ENCODE measurements around the gene MT1HL1.

MT1HL1 gene

DNA sequence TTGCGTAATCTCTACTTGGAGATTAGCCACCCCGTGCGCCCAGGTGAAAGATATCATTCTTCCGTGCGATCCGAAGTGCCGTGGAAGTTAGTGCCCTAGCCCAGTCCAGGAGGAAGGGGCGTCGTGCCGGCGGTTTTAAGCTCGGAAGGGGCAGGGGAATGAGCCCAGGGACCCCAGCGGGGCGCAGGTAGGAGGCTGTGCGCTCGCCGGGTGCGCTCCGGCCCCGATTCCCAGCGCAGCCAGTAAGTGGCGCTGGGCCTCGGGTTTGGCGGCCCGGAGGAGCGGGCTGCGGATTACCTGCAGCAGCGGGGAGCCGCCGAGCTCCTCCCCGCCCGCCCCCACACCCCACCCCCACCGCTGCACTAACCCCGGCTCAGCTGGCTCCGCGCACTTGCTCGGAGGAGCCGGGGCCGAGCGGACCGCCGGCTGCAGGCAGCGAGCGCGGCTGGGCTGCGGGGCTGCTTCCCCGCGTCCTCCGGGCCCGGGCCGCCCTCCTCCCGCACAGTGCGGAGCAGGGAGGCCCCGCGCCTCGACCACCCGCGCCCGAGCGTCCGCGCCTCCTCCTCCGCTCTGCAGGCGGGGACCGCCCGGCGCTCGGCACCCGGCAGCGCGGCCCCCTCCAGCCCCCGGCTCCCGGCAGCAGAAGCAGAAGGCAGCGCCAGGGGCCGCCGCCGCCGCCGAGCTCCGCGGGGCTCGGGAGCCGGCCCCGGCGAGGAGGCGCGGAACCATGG is 37.7 kb upstream of the MT1HL1 start, which contains the start of gene RYR2:
Gene RYR2 (plus strand): TSS at position 390 of the 731 bp plus-strand sequence. CDS start 338 bp downstream, at position 728.
- H3K4ac ChIP-seq (ENCODE audit: low read depth in 1 of 2, low read length in 2 of 2): no peak within 1 kb of the TSS
- no peak within 1 kb of the TSS for H3K18ac ChIP-seq (ENCODE audit: low read depth in 1 of 2, low read length in 2 of 2)
- H3K9me3 ChIP-seq (ENCODE audit: control insufficient read depth, low read length): no peaks in the 10 kb centered on the region
- no peak for DNase-seq
- H2BK15ac ChIP-seq (ENCODE audit: low read depth, poor library complexity, severe bottlenecking): no peak within 1 kb of the TSS
- peak within 1 kb of the TSS in 1 of 2 experiments; percentile 4 for H3K4me3 ChIP-seq (ENCODE audit: insufficient read depth in 1 of 2, low read depth in 1 of 2, low read length in 2 of 2)
- H2BK12ac ChIP-seq (ENCODE audit: low read length in 2 of 2): no peak within 1 kb of the TSS
- H2BK5ac ChIP-seq (ENCODE audit: low read depth, low read length, poor library complexity, severe bottlenecking): no peak within 1 kb of the TSS
- H2BK120ac ChIP-seq (ENCODE audit: low read depth, low read length): no peak within 1 kb of the TSS
- H2AK5ac ChIP-seq (ENCODE audit: low read length, severe bottlenecking): no peak within 1 kb of the TSS
- no peak within 1 kb of the TSS for H3K27ac ChIP-seq (ENCODE audit: low read length, poor library complexity, severe bottlenecking)
- peaks cover 45 to 49% of the 10 kb centered on the region in 2 experiments for H3K27me3 ChIP-seq (ENCODE audit: control insufficient read depth in 1 of 2, insufficient read depth in 1 of 2, low read length in 2 of 2)
- H4K8ac ChIP-seq (ENCODE audit: low read length): no peak within 1 kb of the TSS
- no peak within 1 kb of the TSS for H4K91ac ChIP-seq (ENCODE audit: low read length)
- H2AFZ ChIP-seq (ENCODE audit: low read depth, low read length): no peak within 1 kb of the TSS
- H3K9ac ChIP-seq (ENCODE audit: low read length): no peak within 1 kb of the TSS
- no peaks in the 10 kb centered on the region for H3K36me3 ChIP-seq (ENCODE audit: control insufficient read depth in 1 of 2, insufficient read depth in 2 of 2, low read depth in 1 of 2, low read length in 2 of 2)
- peak within 1 kb of the TSS; percentile 83 for H3K4me2 ChIP-seq (ENCODE audit: low read length, poor library complexity, severe bottlenecking)
- peaks cover 16% of the 10 kb centered on the region for H3K4me1 ChIP-seq (ENCODE audit: control insufficient read depth, insufficient read depth, low read depth, low read length)
- H3K79me1 ChIP-seq (replicated peaks; ENCODE audit: low read length, poor library complexity, severe bottlenecking): no peaks in the 10 kb centered on the region
- no peak within 1 kb of the TSS for H3K14ac ChIP-seq (ENCODE audit: low read length in 2 of 2)
- H3K23ac ChIP-seq (ENCODE audit: low read length in 2 of 2): no peak within 1 kb of the TSS
- WGBS: 3% methylated on average over 47 of the region's 87 CpGs

- no peaks in the 10 kb centered on the region for H3K36me3 ChIP-seq (ENCODE audit: control insufficient read depth in 1 of 2, insufficient read depth in 2 of 2, low read depth in 1 of 2, low read length in 2 of 2)
- H2AK5ac ChIP-seq (ENCODE audit: low read length, severe bottlenecking): no peak overlapping the region
- H2BK15ac ChIP-seq (ENCODE audit: low read depth, poor library complexity, severe bottlenecking): no peak overlapping the region
- H3K9ac ChIP-seq (ENCODE audit: low read length): no peak overlapping the region
- no peak overlapping the region for H3K27ac ChIP-seq (ENCODE audit: low read length, poor library complexity, severe bottlenecking)
- no peak overlapping the region for H3K4me3 ChIP-seq (ENCODE audit: insufficient read depth in 1 of 2, low read depth in 1 of 2, low read length in 2 of 2)
- no peaks in the 10 kb centered on the region for H3K79me1 ChIP-seq (replicated peaks; ENCODE audit: low read length, poor library complexity, severe bottlenecking)
- no peak overlapping the region for H3K23ac ChIP-seq (ENCODE audit: low read length in 2 of 2)
- no peak for DNase-seq
- peaks cover 40 to 49% of the 10 kb centered on the region in 2 experiments for H3K27me3 ChIP-seq (ENCODE audit: control insufficient read depth in 1 of 2, insufficient read depth in 1 of 2, low read length in 2 of 2)
- H3K18ac ChIP-seq (ENCODE audit: low read depth in 1 of 2, low read length in 2 of 2): no peak overlapping the region
- no peaks in the 10 kb centered on the region for H3K9me3 ChIP-seq (ENCODE audit: control insufficient read depth, low read length)
- H4K91ac ChIP-seq (ENCODE audit: low read length): no peak overlapping the region
- H2AFZ ChIP-seq (ENCODE audit: low read depth, low read length): no peak overlapping the region
- no peak overlapping the region for H3K4ac ChIP-seq (ENCODE audit: low read depth in 1 of 2, low read length in 2 of 2)
- WGBS: 41% methylated on average over 7 of the region's 7 CpGs
- no peak overlapping the region for H2BK5ac ChIP-seq (ENCODE audit: low read depth, low read length, poor library complexity, severe bottlenecking)
- no peak overlapping the region for H2BK12ac ChIP-seq (ENCODE audit: low read length in 2 of 2)
- H3K4me1 ChIP-seq (ENCODE audit: control insufficient read depth, insufficient read depth, low read depth, low read length): peaks cover 16% of the 10 kb centered on the region
- no peak overlapping the region for H4K8ac ChIP-seq (ENCODE audit: low read length)
- H3K14ac ChIP-seq (ENCODE audit: low read length in 2 of 2): no peak overlapping the region
- H2BK120ac ChIP-seq (ENCODE audit: low read depth, low read length): no peak overlapping the region
- H3K4me2 ChIP-seq (ENCODE audit: low read length, poor library complexity, severe bottlenecking): no peak overlapping the region
Measured at GRCh38 chr1:237041461-237041794, 37.2 kb upstream of the MT1HL1 start.

GRCh38 chr1:237040823-237041222 is 36.6 kb upstream of the MT1HL1 start:
- H3K4me1 ChIP-seq (ENCODE audit: control insufficient read depth, insufficient read depth, low read depth, low read length): peaks cover 16% of the 10 kb centered on the region
- H3K9ac ChIP-seq (ENCODE audit: low read length): no peak overlapping the region
- H3K4me3 ChIP-seq (ENCODE audit: insufficient read depth in 1 of 2, low read depth in 1 of 2, low read length in 2 of 2): no peak overlapping the region
- no peak overlapping the region for H3K14ac ChIP-seq (ENCODE audit: low read length in 2 of 2)
- DNase-seq: no peak
- H3K36me3 ChIP-seq (ENCODE audit: control insufficient read depth in 1 of 2, insufficient read depth in 2 of 2, low read depth in 1 of 2, low read length in 2 of 2): no peaks in the 10 kb centered on the region
- no peaks in the 10 kb centered on the region for H3K79me1 ChIP-seq (replicated peaks; ENCODE audit: low read length, poor library complexity, severe bottlenecking)
- no peak overlapping the region for H2BK120ac ChIP-seq (ENCODE audit: low read depth, low read length)
- no peak overlapping the region for H3K18ac ChIP-seq (ENCODE audit: low read depth in 1 of 2, low read length in 2 of 2)
- H2BK5ac ChIP-seq (ENCODE audit: low read depth, low read length, poor library complexity, severe bottlenecking): no peak overlapping the region
- H3K23ac ChIP-seq (ENCODE audit: low read length in 2 of 2): no peak overlapping the region
- no peak overlapping the region for H2BK15ac ChIP-seq (ENCODE audit: low read depth, poor library complexity, severe bottlenecking)
- no peak overlapping the region for H3K27ac ChIP-seq (ENCODE audit: low read length, poor library complexity, severe bottlenecking)
- H3K27me3 ChIP-seq (ENCODE audit: control insufficient read depth in 1 of 2, insufficient read depth in 1 of 2, low read length in 2 of 2): peaks cover 34 to 49% of the 10 kb centered on the region in 2 experiments
- WGBS: 80% methylated on average over 8 of the region's 10 CpGs
- H3K4ac ChIP-seq (ENCODE audit: low read depth in 1 of 2, low read length in 2 of 2): no peak overlapping the region
- H2AFZ ChIP-seq (ENCODE audit: low read depth, low read length): no peak overlapping the region
- no peak overlapping the region for H4K8ac ChIP-seq (ENCODE audit: low read length)
- no peak overlapping the region for H2BK12ac ChIP-seq (ENCODE audit: low read length in 2 of 2)
- no peak overlapping the region for H2AK5ac ChIP-seq (ENCODE audit: low read length, severe bottlenecking)
- no peak overlapping the region for H3K4me2 ChIP-seq (ENCODE audit: low read length, poor library complexity, severe bottlenecking)
- H4K91ac ChIP-seq (ENCODE audit: low read length): no peak overlapping the region
- no peaks in the 10 kb centered on the region for H3K9me3 ChIP-seq (ENCODE audit: control insufficient read depth, low read length)

DNA sequence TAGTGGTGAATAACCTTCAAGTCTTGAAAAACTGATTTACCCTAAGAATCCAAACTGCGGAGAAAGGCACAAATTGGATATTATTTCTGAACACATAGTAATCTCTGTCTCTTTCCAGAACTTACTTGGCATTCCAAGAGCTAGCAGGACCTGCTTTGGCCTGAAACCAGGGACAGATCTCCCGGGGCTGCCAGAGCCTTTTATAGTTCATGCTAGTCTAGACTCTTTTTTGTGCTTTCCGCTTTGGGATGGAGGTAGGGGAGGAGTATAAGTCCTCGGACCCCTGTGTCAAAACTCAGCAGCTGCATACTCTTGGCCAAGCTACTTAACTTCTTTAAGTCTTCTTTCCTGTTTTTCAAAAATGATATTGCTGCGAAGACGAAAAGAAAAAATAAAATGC is 34.0 kb upstream of the MT1HL1 start:
- peaks cover 16% of the 10 kb centered on the region for H3K4me1 ChIP-seq (ENCODE audit: control insufficient read depth, insufficient read depth, low read depth, low read length)

More for the DNA sequence above, 34.0 kb upstream of the MT1HL1 start:
- Histone ChIP-seq H3K36me3 (ENCODE audit: control insufficient read depth in 1 of 2, insufficient read depth in 2 of 2, low read depth in 1 of 2, low read length in 2 of 2) (no peaks in the 10 kb centered on the region), H4K8ac (ENCODE audit: low read length) (no peak overlapping the region), H2AK5ac (ENCODE audit: low read length, severe bottlenecking) (no peak overlapping the region), H2BK5ac (ENCODE audit: low read depth, low read length, poor library complexity, severe bottlenecking) (no peak overlapping the region), H3K4ac (ENCODE audit: low read depth in 1 of 2, low read length in 2 of 2) (no peak overlapping the region), H3K79me1 (replicated peaks; ENCODE audit: low read length, poor library complexity, severe bottlenecking) (no peaks in the 10 kb centered on the region), H3K9ac (ENCODE audit: low read length) (no peak overlapping the region), H3K9me3 (ENCODE audit: control insufficient read depth, low read length) (no peaks in the 10 kb centered on the region), H2AFZ (ENCODE audit: low read depth, low read length) (no peak overlapping the region), H2BK120ac (ENCODE audit: low read depth, low read length) (no peak overlapping the region), H3K27ac (ENCODE audit: low read length, poor library complexity, severe bottlenecking) (no peak overlapping the region), H3K18ac (ENCODE audit: low read depth in 1 of 2, low read length in 2 of 2) (no peak overlapping the region), H4K91ac (ENCODE audit: low read length) (no peak overlapping the region), H3K14ac (ENCODE audit: low read length in 2 of 2) (no peak overlapping the region), H3K23ac (ENCODE audit: low read length in 2 of 2) (no peak overlapping the region), H3K4me3 (ENCODE audit: insufficient read depth in 1 of 2, low read depth in 1 of 2, low read length in 2 of 2) (no peak overlapping the region), H3K27me3 (ENCODE audit: control insufficient read depth in 1 of 2, insufficient read depth in 1 of 2, low read length in 2 of 2) (peaks cover 14 to 25% of the 10 kb centered on the region in 2 experiments), H3K4me2 (ENCODE audit: low read length, poor library complexity, severe bottlenecking) (no peak overlapping the region), H2BK15ac (ENCODE audit: low read depth, poor library complexity, severe bottlenecking) (no peak overlapping the region), H2BK12ac (ENCODE audit: low read length in 2 of 2) (no peak overlapping the region)
- 96% methylated on average over 6 of the region's 6 CpGs for WGBS
- no peak for DNase-seq

Data from mesenchymal stem cell (in vitro differentiated cells and primary cell).